ENCODE measurements around the gene SLC30A3. TPM values are rescaled to one million over a fixed set of nuclear protein-coding genes. Genes with fewer than 3 reads are reported as not detected.

Gene SLC30A3
- total and polyA plus RNA-seq, 2 of the 13 experiments (the other 11 are each of a cell fraction or from before 2014, with no cell fraction given) = 0.38 to 0.79 TPM

GRCh38 chr2:27211943-27212625 lies 50.8 kb downstream of the SLC30A3 start, which contains the start of the genes ATRAID and SLC5A6 (continued):
- peak; percentile 72 for TF ChIP-seq RXRA (CRISPR knock-in tag; IDR thresholded peaks at IDR 0.05)
- TF ChIP-seq, protein P1, sequence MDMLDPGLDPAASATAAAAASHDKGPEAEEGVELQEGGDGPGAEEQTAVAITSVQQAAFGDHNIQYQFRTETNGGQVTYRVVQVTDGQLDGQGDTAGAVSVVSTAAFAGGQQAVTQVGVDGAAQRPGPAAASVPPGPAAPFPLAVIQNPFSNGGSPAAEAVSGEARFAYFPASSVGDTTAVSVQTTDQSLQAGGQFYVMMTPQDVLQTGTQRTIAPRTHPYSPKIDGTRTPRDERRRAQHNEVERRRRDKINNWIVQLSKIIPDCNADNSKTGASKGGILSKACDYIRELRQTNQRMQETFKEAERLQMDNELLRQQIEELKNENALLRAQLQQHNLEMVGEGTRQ (IDR thresholded peaks at IDR 0.05; ENCODE audit: low read depth, low read length) = no peak
- TF ChIP-seq, protein P1 (CRISPR knock-in tag; IDR thresholded peaks at IDR 0.05; ENCODE audit: borderline replicate concordance) = no peak; the same call in 1 of the 2 replicates
- 0 out of 2 replicates have a peak, but pooled peaks have one; percentile 80 for TF ChIP-seq ZNF597 (CRISPR knock-in tag; IDR thresholded peaks at IDR 0.05)
- TF ChIP-seq NONO (IDR thresholded peaks at IDR 0.05) = no peak
- peak; percentile 86 for TF ChIP-seq NONO (CRISPR knock-in tag; conservative IDR thresholded peaks at IDR 0.05)
- peak; percentile 60; the same call in 1 of the 2 replicates for TF ChIP-seq ZNF816 (CRISPR knock-in tag; IDR thresholded peaks at IDR 0.05; ENCODE audit: borderline replicate concordance)
- TF ChIP-seq NRL (CRISPR knock-in tag; IDR thresholded peaks at IDR 0.05; ENCODE audit: borderline replicate concordance) = peak; percentile 96
- TF ChIP-seq DMTF1 (CRISPR knock-in tag; IDR thresholded peaks at IDR 0.05) = no peak
- peak; percentile 9 for TF ChIP-seq HINFP (CRISPR knock-in tag; IDR thresholded peaks at IDR 0.05; ENCODE audit: low read depth)
- TF ChIP-seq ARNT2 (CRISPR knock-in tag; IDR thresholded peaks at IDR 0.05; ENCODE audit: low read depth) = peak; percentile 76; the same call in 1 of the 2 replicates
- TF ChIP-seq, protein P2, sequence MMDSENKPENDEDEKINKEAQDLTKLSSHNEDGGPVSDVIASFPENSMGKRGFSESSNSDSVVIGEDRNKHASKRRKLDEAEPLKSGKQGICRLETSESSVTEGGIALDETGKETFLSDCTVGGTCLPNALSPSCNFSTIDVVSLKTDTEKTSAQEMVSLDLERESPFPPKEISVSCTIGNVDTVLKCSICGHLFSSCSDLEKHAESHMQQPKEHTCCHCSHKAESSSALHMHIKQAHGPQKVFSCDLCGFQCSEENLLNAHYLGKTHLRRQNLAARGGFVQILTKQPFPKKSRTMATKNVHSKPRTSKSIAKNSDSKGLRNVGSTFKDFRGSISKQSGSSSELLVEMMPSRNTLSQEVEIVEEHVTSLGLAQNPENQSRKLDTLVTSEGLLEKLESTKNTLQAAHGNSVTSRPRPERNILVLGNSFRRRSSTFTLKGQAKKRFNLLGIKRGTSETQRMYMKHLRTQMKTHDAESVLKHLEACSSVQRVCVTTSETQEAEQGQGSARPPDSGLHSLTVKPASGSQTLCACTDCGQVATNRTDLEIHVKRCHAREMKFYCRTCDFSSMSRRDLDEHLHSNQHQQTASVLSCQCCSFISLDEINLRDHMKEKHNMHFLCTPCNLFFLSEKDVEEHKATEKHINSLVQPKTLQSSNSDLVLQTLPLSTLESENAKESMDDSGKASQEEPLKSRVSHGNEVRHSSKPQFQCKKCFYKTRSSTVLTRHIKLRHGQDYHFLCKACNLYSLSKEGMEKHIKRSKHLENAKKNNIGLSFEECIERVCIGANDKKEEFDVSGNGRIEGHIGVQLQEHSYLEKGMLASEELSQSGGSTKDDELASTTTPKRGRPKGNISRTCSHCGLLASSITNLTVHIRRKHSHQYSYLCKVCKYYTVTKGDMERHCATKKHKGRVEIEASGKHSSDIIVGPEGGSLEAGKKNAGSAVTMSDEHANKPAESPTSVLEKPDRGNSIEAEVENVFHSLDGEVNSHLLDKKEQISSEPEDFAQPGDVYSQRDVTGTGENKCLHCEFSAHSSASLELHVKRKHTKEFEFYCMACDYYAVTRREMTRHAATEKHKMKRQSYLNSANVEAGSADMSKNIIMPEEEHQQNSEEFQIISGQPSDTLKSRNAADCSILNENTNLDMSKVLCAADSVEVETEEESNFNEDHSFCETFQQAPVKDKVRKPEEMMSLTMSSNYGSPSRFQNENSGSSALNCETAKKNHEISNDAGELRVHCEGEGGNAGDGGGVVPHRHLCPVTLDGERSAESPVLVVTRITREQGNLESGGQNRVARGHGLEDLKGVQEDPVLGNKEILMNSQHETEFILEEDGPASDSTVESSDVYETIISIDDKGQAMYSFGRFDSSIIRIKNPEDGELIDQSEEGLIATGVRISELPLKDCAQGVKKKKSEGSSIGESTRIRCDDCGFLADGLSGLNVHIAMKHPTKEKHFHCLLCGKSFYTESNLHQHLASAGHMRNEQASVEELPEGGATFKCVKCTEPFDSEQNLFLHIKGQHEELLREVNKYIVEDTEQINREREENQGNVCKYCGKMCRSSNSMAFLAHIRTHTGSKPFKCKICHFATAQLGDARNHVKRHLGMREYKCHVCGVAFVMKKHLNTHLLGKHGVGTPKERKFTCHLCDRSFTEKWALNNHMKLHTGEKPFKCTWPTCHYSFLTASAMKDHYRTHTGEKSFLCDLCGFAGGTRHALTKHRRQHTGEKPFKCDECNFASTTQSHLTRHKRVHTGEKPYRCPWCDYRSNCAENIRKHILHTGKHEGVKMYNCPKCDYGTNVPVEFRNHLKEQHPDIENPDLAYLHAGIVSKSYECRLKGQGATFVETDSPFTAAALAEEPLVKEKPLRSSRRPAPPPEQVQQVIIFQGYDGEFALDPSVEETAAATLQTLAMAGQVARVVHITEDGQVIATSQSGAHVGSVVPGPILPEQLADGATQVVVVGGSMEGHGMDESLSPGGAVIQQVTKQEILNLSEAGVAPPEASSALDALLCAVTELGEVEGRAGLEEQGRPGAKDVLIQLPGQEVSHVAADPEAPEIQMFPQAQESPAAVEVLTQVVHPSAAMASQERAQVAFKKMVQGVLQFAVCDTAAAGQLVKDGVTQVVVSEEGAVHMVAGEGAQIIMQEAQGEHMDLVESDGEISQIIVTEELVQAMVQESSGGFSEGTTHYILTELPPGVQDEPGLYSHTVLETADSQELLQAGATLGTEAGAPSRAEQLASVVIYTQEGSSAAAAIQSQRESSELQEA (CRISPR knock-in tag; IDR thresholded peaks at IDR 0.05; ENCODE audit: not compliant biosample characterization) = no peak
